AG09319 (cell line): ENCODE results near the gene ELL.

ENCODE experiments used
- DNase-seq: peaks from one replicate; pipeline ENCODE4 v3.0.0-alpha.2; 2010; ENCODE audit warnings: low read depth; ENCODE audit errors: extremely low read depth
- CTCF ChIP-seq: IDR thresholded peaks from 2 replicates; pipeline ENCODE4 v1.5.1; 2011; ENCODE audit warnings: low read depth, mild to moderate bottlenecking, inconsistent platforms, low read length, moderate library complexity

Gene ELL

GRCh38 chr19:18440936-18441803 is 80.7 kb downstream of the ELL start:
- no peak for TF ChIP-seq CTCF
- no peak for DNase-seq

GRCh38 chr19:18440415-18440877 is 81.4 kb downstream of the ELL start:
- no peak for DNase-seq
- TF ChIP-seq CTCF = peak; percentile 30

- DNase-seq = no peak
- no peak for TF ChIP-seq CTCF
These were observed 82.0 kb downstream of the ELL start for GRCh38 chr19:18439910-18440237.

GRCh38 chr19:18439025-18439909 is 82.6 kb downstream of the ELL start:
- no peak for DNase-seq
- no peak for TF ChIP-seq CTCF

- no peak for DNase-seq
- no peak for TF ChIP-seq CTCF
These were observed 83.4 kb downstream of the ELL start for GRCh38 chr19:18438331-18439024.

- DNase-seq = no peak
- no peak for TF ChIP-seq CTCF
These were observed 84.2 kb downstream of the ELL start, which contains the start of gene ISYNA1 for GRCh38 chr19:18437491-18438330. TSS of gene ISYNA1 (minus strand) at chr19:18438133. CDS start at chr19:18437979, 154 bp downstream.
